NOMO-1 treated with DMSO at 0.1 percent for 48 hours (cell line): ENCODE data around the gene CADPS.

Experiments used
- DNase-seq: peaks from one replicate; lab custom pipeline; 2025; ENCODE audit not compliant: unreplicated experiment; lab: John Stamatoyannopoulos, UW

The CADPS gene

GRCh38 chr3:62755285-62755684 is 119.9 kb downstream of the CADPS start:
- DNase-seq = no peak

- no peak for DNase-seq
Observed at GRCh38 chr3:62749657-62750056, 125.6 kb downstream of the CADPS start.

- DNase-seq = no peak
Observed at GRCh38 chr3:62749130-62749529, 126.1 kb downstream of the CADPS start.

- no peak for DNase-seq
Observed at GRCh38 chr3:62737449-62737848, 137.8 kb downstream of the CADPS start.

GRCh38 chr3:62735510-62735909 is 139.7 kb downstream of the CADPS start:
- DNase-seq = no peak

- no peak for DNase-seq
Observed at GRCh38 chr3:62732183-62732904, 142.9 kb downstream of the CADPS start.

- DNase-seq = no peak
Observed at GRCh38 chr3:62727981-62728380, 147.2 kb downstream of the CADPS start.

- no peak for DNase-seq
Observed at GRCh38 chr3:62727536-62727935, 147.7 kb downstream of the CADPS start.

- no peak for DNase-seq
Observed at GRCh38 chr3:62724503-62724902, 150.7 kb downstream of the CADPS start.

- DNase-seq = no peak
Observed at GRCh38 chr3:62723914-62724217, 151.3 kb downstream of the CADPS start.

GRCh38 chr3:62723166-62723913 is 151.9 kb downstream of the CADPS start:
- no peak for DNase-seq

GRCh38 chr3:62722344-62722743 is 152.9 kb downstream of the CADPS start:
- no peak for DNase-seq

GRCh38 chr3:62718515-62719320 is 156.5 kb downstream of the CADPS start:
- DNase-seq = no peak

- DNase-seq = no peak
Observed at GRCh38 chr3:62718011-62718410, 157.2 kb downstream of the CADPS start.

GRCh38 chr3:62712746-62713145 is 162.5 kb downstream of the CADPS start:
- no peak for DNase-seq

GRCh38 chr3:62710751-62711150 is 164.5 kb downstream of the CADPS start:
- no peak for DNase-seq

- DNase-seq = no peak
Observed at GRCh38 chr3:62708638-62709373, 166.4 kb downstream of the CADPS start.

- DNase-seq = no peak
Observed at GRCh38 chr3:62705721-62706120, 169.5 kb downstream of the CADPS start.

GRCh38 chr3:62703451-62704167 is 171.6 kb downstream of the CADPS start:
- DNase-seq = no peak

- DNase-seq = no peak
Observed at GRCh38 chr3:62700357-62700756, 174.9 kb downstream of the CADPS start.

- no peak for DNase-seq
Observed at GRCh38 chr3:62699728-62700127, 175.5 kb downstream of the CADPS start.
